Measurements from ENCODE around the gene NDFIP1.

Gene NDFIP1

GRCh38 chr5:142095035-142095434 lies 13.5 kb upstream of the NDFIP1 start:
- peak; percentile 73 to 76 for DNase-seq

GRCh38 chr5:142095651-142096330 lies 12.8 kb upstream of the NDFIP1 start:
- peak; percentile 78 to 83 for DNase-seq

- no peak for DNase-seq
Observed at GRCh38 chr5:142096382-142096781, 12.2 kb upstream of the NDFIP1 start.

GRCh38 chr5:142097681-142098080 lies 10.9 kb upstream of the NDFIP1 start:
- peak in 1 of 2 donors; percentile 27 for DNase-seq

- no peak for DNase-seq
Observed at GRCh38 chr5:142098275-142098674, 10.3 kb upstream of the NDFIP1 start.

GRCh38 chr5:142098931-142099330 lies 9.6 kb upstream of the NDFIP1 start:
- DNase-seq = no peak

GRCh38 chr5:142100307-142100706 lies 8.3 kb upstream of the NDFIP1 start:
- DNase-seq = no peak

- no peak for DNase-seq
Observed at GRCh38 chr5:142102980-142103740, 5.4 kb upstream of the NDFIP1 start.

GRCh38 chr5:142104491-142104890 lies 4.1 kb upstream of the NDFIP1 start:
- DNase-seq = no peak

- no peak for DNase-seq
Observed at GRCh38 chr5:142106061-142106460, 2.5 kb upstream of the NDFIP1 start.

GRCh38 chr5:142107036-142107735 lies 1.4 kb upstream of the NDFIP1 start:
- DNase-seq = no peak

- no peak for DNase-seq
Observed at GRCh38 chr5:142107736-142108431, 695 bp upstream of the NDFIP1 start.

- peak in 1 of 2 donors; percentile 66 for DNase-seq
Observed at GRCh38 chr5:142109331-142110045, 909 bp downstream of the NDFIP1 start.

- peak in 1 of 2 donors; percentile 25 for DNase-seq
Observed at GRCh38 chr5:142110046-142110531, 1.5 kb downstream of the NDFIP1 start.

- DNase-seq = no peak
Observed at GRCh38 chr5:142110988-142111687, 2.6 kb downstream of the NDFIP1 start.

- no peak for DNase-seq
Observed at GRCh38 chr5:142114687-142115086, 6.1 kb downstream of the NDFIP1 start.

- DNase-seq = no peak
Observed at GRCh38 chr5:142115937-142116614, 7.5 kb downstream of the NDFIP1 start.

- DNase-seq = no peak
Observed at GRCh38 chr5:142117579-142118151, 9.1 kb downstream of the NDFIP1 start.

GRCh38 chr5:142118155-142118686 lies 9.6 kb downstream of the NDFIP1 start:
- DNase-seq = no peak

- DNase-seq = no peak
Observed at GRCh38 chr5:142119051-142119625, 10.6 kb downstream of the NDFIP1 start.

All from stimulated activated CD4-positive, alpha-beta T cell treated with anti-CD3 and anti-CD28 coated beads, Interleukin-2, amount 100 ng/mL, for 24 hours (primary cell).